ENCODE data around the gene SMU1.

The SMU1 gene

GRCh38 chr9:33048054-33048465 is 28.4 kb downstream of the SMU1 start:
- in situ Hi-C loops (cut with MboI; ENCODE audit: low sequenced_read_pairs): loop anchor here (25.0 kb wide), 1 partner anchor 289 kb away; no protein-coding TSS in a partner anchor

DNA sequence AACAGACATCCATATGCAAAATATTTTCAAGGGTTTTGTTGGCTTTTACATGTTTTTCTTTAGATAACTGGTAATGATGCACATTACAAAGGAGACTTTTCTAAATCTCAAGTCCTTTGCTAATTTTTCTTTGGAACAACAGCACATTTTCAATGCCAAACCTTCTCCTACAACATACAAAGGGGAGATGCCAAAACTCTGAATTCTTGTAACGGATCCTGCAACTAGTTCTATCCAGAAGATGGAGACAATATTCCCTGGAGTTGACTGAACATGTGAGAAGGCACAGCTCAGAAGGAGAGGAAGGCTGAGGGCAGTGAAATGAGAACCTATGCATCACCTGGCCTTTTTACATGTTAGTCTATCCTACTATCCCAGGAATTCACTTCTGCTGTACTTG is 30.4 kb downstream of the SMU1 start:
- in situ Hi-C loops (cut with MboI; ENCODE audit: low sequenced_read_pairs): loop anchor here (25.0 kb wide), 1 partner anchor 291 kb away; no protein-coding TSS in a partner anchor

DNA sequence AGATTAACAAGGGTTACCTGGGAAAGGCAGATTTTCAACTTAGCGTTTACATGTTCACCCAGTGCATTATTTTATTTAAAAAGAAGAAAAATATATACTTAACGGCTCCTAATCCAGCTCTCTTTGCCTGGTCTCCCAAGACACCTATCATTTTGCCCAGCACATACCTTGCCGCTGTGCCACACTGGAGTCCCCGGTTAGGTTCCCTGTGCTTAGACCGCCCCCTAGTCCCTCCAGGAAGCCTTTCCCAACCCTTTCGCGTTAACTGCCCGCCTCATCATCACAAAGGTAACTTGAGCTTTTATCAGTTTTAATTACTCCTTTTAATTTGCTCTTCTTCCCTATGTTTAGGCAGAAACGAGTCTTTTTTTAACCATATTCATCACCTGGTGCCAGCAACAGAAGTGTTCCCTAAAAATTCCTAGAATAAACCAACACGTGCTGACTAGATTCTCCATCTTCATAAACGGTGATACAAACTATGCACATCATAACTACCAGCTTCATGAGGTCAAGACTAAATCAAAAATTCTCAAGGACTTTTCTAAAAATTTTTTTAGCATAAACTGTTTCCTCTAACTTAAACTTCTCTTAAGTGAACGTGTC is 31.7 kb downstream of the SMU1 start:
- in situ Hi-C loops (cut with MboI; ENCODE audit: low sequenced_read_pairs): loop anchor here (25.0 kb wide), 1 partner anchor 293 kb away; no protein-coding TSS in a partner anchor

DNA sequence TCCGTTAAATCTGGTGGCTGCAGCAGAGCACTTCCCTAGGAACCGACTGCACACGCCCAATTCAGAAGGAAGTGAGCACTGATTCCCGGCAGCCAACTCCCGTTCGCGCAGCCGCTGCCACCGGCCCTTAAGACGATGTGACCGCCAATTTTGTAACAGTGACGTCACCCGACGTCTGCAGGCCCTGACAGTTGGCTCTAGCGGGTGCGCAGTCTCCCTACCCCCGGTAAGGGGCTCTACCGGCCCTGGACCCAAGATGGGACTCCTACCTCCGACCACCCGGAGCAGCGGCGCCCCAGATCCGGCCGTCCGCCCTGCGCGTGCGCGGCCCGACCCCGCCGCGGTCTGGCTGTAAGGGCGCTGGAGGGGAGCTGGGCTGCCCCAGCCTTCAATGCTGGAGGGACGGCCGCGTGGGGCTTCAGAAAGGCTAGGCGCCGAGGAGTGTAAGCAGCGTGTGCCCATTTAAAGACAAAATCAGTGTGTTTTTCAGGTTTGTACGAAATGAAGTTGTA is 32.3 kb downstream of the SMU1 start:
- in situ Hi-C loops (cut with MboI; ENCODE audit: low sequenced_read_pairs): loop anchor here (25.0 kb wide), 1 partner anchor 293 kb away; no protein-coding TSS in a partner anchor

DNA sequence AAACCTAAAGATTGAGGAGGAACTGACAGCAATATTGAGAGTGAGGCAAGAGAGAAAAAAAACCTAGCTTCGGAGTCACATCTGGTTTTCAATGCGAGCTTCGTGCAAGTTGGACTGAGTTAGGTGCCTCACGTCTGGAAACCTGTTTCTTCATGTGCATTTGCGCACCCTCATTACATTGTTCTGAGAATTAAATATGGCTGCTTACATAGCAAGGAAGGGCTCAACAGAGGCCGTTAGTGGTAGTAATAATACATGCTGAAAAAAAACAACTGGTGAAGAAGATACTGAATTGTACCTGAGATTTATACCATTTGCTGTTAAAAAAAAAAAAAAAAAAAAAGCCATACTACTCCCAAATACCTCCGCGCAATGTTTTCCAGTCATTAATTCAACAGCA is 32.8 kb downstream of the SMU1 start:
- in situ Hi-C loops (cut with MboI; ENCODE audit: low sequenced_read_pairs): loop anchor here (25.0 kb wide), 1 partner anchor 294 kb away; no protein-coding TSS in a partner anchor

- in situ Hi-C loops (cut with MboI; ENCODE audit: low sequenced_read_pairs): loop anchor here (25.0 kb wide), 1 partner anchor 295 kb away; no protein-coding TSS in a partner anchor
Measured at GRCh38 chr9:33042473-33042872, 34.0 kb downstream of the SMU1 start.

DNA sequence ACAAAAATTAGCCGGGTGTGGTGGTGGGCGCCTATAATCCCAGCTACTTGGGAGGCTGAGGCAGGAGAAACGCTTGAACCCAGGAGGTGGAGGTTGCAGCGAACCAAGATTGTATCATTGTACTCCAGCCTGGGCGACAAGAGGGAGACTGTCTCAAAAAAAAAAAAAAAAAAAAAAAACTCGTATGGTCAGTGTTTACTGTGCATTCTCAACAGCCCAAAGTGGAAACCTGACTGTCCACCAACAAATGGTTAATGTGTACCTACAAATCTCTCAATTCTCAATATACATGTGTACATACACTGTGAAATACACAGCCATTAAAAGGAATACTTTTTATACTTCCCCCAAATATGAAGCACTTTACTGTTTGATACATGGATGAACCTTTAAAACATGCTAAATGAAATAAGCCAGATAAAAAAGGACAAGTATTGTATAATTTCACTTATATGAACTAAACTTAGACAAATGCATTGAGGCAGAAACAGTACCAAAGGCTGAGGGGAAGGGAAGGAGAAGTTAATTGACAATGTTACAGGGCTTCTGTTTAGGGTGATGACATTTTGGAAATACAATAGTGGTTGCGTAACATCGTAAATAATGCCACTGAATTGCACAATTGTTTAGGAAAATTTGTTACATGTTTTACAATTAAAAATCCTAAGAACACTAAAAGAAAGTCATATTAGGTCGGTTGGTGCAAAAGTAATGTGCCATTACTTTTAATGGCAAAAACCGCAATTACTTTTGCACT is 34.9 kb downstream of the SMU1 start:
- in situ Hi-C loops (cut with MboI; ENCODE audit: low sequenced_read_pairs): loop anchor here (25.0 kb wide), 1 partner anchor 296 kb away; no protein-coding TSS in a partner anchor

DNA sequence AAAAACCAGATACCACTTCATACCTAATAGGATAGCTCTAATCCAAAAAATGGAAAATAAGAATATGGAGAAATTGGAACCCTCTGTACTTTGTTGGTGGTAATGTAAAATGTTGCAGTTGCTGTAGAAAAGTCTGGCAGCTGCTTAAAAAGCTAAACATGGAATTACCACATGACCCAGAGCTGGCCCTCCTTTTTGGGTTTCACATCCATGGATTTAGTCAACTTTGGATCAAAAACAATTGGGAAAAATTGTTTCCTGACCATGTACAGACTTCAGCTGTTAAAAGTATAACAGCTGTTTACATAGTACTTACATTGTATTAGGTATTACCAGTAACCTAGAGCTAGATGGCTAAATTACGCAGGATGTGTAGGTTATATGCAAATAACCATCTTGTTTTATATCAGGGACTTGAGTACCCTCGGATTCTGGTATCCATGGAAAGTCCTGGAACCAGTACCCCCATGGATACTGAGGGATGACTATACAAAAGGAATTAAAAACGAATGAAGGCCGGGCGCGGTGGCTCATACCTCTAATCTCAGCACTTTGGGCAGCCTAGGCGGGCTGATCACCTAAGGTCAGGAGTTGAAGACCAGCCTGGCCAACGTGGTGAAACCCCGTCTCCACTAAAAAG is 35.6 kb downstream of the SMU1 start:
- in situ Hi-C loops (cut with MboI; ENCODE audit: low sequenced_read_pairs): loop anchor here (25.0 kb wide), 1 partner anchor 296 kb away; no protein-coding TSS in a partner anchor

- in situ Hi-C loops (cut with MboI; ENCODE audit: low sequenced_read_pairs): loop anchor here (25.0 kb wide), 1 partner anchor 304 kb away; no protein-coding TSS in a partner anchor
Measured at GRCh38 chr9:33032865-33033264, 43.6 kb downstream of the SMU1 start.

- in situ Hi-C loops (cut with MboI; ENCODE audit: low sequenced_read_pairs): loop anchor here (25.0 kb wide), 1 partner anchor 305 kb away; no protein-coding TSS in a partner anchor
Measured at GRCh38 chr9:33032292-33032691, 44.2 kb downstream of the SMU1 start.

GRCh38 chr9:33030285-33030684 is 46.2 kb downstream of the SMU1 start:
- in situ Hi-C loops (cut with MboI; ENCODE audit: low sequenced_read_pairs): loop anchor here (25.0 kb wide), 1 partner anchor 307 kb away; no protein-coding TSS in a partner anchor

GRCh38 chr9:33029231-33029786 is 47.2 kb downstream of the SMU1 start:
- in situ Hi-C loops (cut with MboI; ENCODE audit: low sequenced_read_pairs): loop anchor here (25.0 kb wide), 1 partner anchor 308 kb away; no protein-coding TSS in a partner anchor

GRCh38 chr9:33025572-33026342 is 50.7 kb downstream of the SMU1 start:
- in situ Hi-C loops (cut with MboI; ENCODE audit: low sequenced_read_pairs): loop anchor here (25.0 kb wide), 1 partner anchor 312 kb away; no protein-coding TSS in a partner anchor

GRCh38 chr9:33024966-33025571 is 51.4 kb downstream of the SMU1 start, which contains the start of gene DNAJA1:
TSS of gene DNAJA1 (plus strand) at chr9:33025273. CDS start at chr9:33026485, 1,212 bp downstream.
- in situ Hi-C loops (cut with MboI; ENCODE audit: low sequenced_read_pairs): loop anchor here (25.0 kb wide), 1 partner anchor 312 kb away; no protein-coding TSS in a partner anchor

- in situ Hi-C loops (cut with MboI; ENCODE audit: low sequenced_read_pairs): no loop called here
Measured at GRCh38 chr9:33024126-33024965, 52.1 kb downstream of the SMU1 start.

GRCh38 chr9:33023661-33024060 is 52.8 kb downstream of the SMU1 start:
- in situ Hi-C loops (cut with MboI; ENCODE audit: low sequenced_read_pairs): no loop called here

DNA sequence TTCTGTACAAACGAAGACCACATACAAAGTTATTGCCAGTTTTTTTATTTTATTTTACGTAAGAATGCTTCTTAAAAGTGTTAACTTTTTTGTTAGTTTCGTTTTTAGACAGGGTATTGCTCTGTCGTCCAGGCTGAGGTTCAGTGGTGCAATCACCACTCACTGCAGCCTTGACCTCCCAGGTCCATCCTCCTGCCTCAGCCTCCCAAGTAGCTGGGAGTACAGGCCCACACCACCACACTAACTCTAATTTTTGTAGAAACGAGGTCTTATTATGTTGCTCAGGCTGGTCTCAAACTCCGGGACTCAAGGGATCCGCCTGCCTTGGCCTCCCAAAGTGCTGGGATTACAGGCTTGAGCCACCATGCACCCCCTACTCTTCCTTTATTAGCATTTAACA is 53.7 kb downstream of the SMU1 start:
- in situ Hi-C loops (cut with MboI; ENCODE audit: low sequenced_read_pairs): no loop called here

DNA sequence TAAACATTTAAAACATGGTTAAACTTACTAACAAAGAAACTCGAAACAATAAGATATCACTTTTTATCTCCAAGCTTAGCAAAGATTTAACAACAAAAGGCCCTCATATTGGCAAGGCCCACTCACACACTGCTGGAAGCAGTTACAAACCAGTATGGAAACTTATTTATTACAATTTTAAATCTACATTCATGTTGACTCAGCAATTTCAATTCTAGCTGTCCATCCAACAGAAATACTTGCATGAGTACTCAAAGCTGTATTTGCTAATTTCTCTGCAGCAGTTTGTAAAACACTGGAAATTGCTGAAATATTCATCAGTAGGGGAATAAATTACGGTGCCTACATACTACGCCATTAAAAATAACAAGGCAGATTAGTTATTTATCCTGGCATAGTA is 54.2 kb downstream of the SMU1 start:
- in situ Hi-C loops (cut with MboI; ENCODE audit: low sequenced_read_pairs): no loop called here
